Lower leg skin (tissue), 4 donors: ENCODE results near the gene ELP4. TPM values are rescaled to one million over a fixed set of nuclear protein-coding genes. Genes with fewer than 3 reads are reported as not detected.

Source experiments
- DNase-seq, 2 donors: peaks; one replicate each; pipeline ENCODE4 v3.0.0-alpha.2; 2019; ENCODE audit warnings: low spot score in 2 of 2
- H3K4me3 ChIP-seq: fragments of 200-600 bp; sonication (generic); 2 replicates; pipeline ENCODE4 v1.5.1; 2017; ENCODE audit warnings: mild to moderate bottlenecking, low read depth; ENCODE audit not compliant: poor library complexity, severe bottlenecking
- POLR2A ChIP-seq, 2 donors: fragments of 450-650 bp; IDR thresholded peaks; one replicate each; pipeline ENCODE4 v1.6.1; 2016 to 2017; ENCODE audit warnings: antibody characterized with exemption in 2 of 2, mild to moderate bottlenecking in 1 of 2, moderate library complexity in 1 of 2
- WGBS, 2 donors: methylation state at CpG; one replicate each; pipeline ENCODE4 v1.1.5; 2018; 5-methylcytosine and 5-hydroxymethylcytosine counted together
- intact Hi-C: fragments of 100-400 bp; cut with DNase I; formaldehyde crosslinking; loops from one replicate; pipeline ENCODE4 v1.15.0; 2023; ENCODE audit warnings: low total_unique reads
- total RNA-seq, 4 donors: library from RNA; depleted of rRNA; stranded (reverse); fragments of >200 nt; gene quantifications; one replicate each; pipeline ENCODE4 v1.1.0, GENCODE V29; 2016
- TF ChIP-seq, protein P1 (sequence below), 3 donors: fragments of 450-650 bp; IDR thresholded peaks; one replicate each; pipeline ENCODE4 v1.5.1; 2016; ENCODE audit warnings: antibody characterized with exemption in 3 of 3, mild to moderate bottlenecking in 3 of 3, moderate library complexity in 2 of 3

Gene ELP4
- total RNA-seq, 4 donors from 2014 or later, result 20.6 to 23.3 (median 22.2) TPM

DNA sequence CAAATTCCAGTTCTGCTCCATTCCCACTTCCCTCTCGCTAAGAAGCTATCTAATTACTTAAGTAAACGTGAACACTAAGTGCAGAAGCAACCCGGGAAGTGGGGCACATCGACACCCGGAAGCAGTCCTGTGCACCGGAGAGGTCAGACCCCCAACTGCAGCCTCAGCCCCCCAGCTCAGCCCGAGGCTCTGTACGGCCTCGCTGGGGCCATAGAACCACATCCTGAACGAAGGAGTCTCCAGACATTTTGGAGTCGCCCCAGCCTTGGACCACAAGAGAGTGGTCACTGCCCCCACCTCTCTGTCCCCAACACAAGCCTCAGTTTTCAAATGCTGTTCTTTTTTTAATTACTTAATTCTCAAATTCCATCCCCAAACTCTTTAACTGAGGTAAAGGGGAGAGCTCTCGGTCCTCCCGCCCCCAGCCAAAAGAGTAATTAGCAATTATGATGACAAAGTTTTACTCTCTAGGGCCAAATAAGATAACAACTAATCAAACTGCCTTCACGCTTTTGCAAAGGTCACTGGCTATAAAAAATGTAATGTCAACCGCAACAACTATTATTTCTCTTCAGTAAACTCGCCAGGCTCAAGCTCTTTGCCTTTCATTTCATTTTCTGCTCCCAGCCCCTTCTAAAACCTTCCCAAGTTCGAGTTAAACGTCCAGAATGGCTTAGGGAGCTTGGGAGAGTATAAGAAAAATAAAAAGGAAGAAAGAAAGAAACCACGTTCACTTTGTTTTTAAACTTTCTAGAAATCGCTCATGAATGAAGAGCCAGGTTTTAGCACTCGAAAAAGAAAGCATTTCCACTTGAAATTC lies 299.4 kb downstream of the ELP4 start:
- 16 to 23% methylated on average over 21 of the region's 21 CpGs for WGBS, 2 donors
- peak in 1 of 2 donors; percentile 60 for DNase-seq
- H3K4me3 ChIP-seq, result no peak overlapping the region
- TF ChIP-seq, protein P1, sequence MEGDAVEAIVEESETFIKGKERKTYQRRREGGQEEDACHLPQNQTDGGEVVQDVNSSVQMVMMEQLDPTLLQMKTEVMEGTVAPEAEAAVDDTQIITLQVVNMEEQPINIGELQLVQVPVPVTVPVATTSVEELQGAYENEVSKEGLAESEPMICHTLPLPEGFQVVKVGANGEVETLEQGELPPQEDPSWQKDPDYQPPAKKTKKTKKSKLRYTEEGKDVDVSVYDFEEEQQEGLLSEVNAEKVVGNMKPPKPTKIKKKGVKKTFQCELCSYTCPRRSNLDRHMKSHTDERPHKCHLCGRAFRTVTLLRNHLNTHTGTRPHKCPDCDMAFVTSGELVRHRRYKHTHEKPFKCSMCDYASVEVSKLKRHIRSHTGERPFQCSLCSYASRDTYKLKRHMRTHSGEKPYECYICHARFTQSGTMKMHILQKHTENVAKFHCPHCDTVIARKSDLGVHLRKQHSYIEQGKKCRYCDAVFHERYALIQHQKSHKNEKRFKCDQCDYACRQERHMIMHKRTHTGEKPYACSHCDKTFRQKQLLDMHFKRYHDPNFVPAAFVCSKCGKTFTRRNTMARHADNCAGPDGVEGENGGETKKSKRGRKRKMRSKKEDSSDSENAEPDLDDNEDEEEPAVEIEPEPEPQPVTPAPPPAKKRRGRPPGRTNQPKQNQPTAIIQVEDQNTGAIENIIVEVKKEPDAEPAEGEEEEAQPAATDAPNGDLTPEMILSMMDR (IDR thresholded peaks at IDR 0.05), result no peak
- intact Hi-C loops, result no loop called here

- DNase-seq, result no peak
- WGBS, 2 donors, result 30 to 31% methylated on average over 6 of the region's 6 CpGs
- TF ChIP-seq, protein P1 (IDR thresholded peaks at IDR 0.05), result no peak
- no peak for TF ChIP-seq POLR2A (IDR thresholded peaks at IDR 0.05)
- intact Hi-C loops, result no loop called here
- H3K4me3 ChIP-seq, result no peak overlapping the region
Observed at GRCh38 chr11:31809541-31809856, 299.9 kb downstream of the ELP4 start.

DNA sequence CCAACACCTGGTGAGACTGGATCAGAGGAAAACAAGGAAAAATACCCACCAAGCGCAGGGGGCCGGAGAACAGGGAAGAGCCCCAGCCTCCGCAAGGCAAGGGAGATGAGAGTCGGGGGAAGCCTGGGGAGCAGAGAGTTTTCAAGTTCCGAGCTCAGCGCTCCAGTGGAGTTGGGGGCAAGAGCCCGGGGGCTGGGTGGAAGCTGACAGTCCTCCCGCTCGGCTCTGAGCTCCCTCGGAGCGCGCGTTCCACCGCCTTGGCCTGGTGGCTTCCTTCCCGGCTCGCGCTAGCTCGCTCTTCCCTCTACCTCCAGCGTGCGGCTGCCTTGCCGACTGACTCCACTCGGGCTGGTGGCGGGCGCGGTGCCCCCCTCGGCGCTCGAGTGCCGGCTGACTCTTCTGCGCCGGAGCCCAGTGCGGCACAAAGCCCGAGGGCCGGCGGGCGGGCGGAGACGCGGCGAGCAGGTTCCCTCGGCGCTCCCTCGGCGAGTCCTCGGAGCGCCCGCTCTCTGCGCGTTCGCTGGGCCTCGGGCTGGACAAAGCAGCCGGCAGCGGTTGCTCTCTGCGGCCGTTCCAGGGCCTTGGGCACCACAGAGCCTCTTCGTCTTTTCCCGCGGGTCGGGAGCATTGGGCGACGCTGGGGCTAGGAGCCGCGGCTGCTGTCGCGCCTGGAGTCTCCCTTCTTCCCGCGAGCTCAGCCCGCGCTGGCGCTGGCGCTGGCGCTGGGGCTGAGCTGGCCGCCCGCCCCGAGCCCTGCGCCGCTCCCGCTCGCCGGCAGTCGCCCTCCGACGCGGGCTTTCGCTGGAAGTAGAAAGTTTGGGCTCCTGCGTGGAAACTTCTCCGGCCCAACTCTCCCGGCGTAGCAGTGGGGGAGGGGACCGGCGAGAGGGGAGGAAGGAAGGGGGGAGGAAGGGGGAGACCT lies 300.6 kb downstream of the ELP4 start:
- peak overlapping the region; percentile 2 for H3K4me3 ChIP-seq
- intact Hi-C loops, result loop anchor here (5.0 kb wide), 1 partner anchor 512 kb away; no protein-coding TSS in a partner anchor
- peak in 1 of 2 donors; percentile 84 for DNase-seq
- TF ChIP-seq, protein P1 (IDR thresholded peaks at IDR 0.05), result no peak
- TF ChIP-seq POLR2A (IDR thresholded peaks at IDR 0.05), result no peak
- 3 to 6% methylated on average over 26 to 60 of the region's 91 CpGs for WGBS, 2 donors

DNA sequence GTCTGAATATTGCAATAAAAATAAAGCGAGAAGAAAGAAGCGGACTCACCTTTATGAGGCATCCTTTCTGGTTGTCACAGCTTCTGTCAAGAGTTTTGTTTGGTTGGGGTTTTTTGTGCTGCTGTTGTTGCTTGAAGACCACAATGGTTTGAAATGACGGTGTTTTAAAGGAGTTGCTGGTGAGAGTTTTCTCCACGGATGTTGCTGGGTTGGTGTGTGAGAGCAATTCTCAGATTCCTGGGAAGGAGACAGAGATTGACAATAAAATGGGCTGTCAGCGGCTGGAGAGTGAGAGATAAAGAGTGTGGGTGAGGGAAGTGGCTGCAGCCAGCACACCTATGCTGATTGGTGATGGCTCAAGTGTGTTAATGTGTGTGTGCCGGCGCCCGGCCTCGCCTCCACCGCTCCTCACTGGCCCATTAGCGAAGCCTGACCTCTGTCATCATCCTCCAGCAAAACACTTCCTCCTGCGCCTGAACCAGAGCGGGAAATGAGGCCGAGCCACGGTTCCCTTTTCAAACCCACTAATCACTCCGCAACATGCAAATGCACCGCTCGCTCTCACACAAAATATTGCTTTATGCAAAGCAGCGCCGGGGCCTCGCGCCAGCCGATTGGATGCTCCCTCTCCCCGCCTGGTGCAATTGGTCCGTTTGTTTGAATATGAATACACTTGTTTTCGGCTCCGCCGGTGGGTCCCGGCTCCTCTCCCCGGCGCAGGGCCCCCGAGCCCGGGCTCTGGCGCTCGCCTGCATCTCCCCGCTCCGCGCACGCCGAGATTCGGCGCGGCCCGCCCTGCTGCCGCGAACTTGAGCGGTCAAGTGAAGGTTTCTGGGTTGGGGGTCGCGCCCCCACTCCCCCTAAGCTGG lies 301.4 kb downstream of the ELP4 start, which contains the start of gene PAX6:
Gene PAX6, minus strand, starts transcription at position 544 of the 869 bp plus-strand sequence. CDS start 4,911 bp downstream, outside the sequence.
- DNase-seq, result peak; percentile 65 to 87
- no peak for TF ChIP-seq POLR2A (IDR thresholded peaks at IDR 0.05)
- TF ChIP-seq, protein P1 (IDR thresholded peaks at IDR 0.05), result no peak
- 1 to 2% methylated on average over 45 to 49 of the region's 49 CpGs for WGBS, 2 donors
- peak within 1 kb of the TSS; percentile 2 for H3K4me3 ChIP-seq
- intact Hi-C loops, result loop anchor here (5.0 kb wide), 1 partner anchor 511 kb away; no protein-coding TSS in a partner anchor
